ENCODE data around the gene ZNF335.

DNA sequence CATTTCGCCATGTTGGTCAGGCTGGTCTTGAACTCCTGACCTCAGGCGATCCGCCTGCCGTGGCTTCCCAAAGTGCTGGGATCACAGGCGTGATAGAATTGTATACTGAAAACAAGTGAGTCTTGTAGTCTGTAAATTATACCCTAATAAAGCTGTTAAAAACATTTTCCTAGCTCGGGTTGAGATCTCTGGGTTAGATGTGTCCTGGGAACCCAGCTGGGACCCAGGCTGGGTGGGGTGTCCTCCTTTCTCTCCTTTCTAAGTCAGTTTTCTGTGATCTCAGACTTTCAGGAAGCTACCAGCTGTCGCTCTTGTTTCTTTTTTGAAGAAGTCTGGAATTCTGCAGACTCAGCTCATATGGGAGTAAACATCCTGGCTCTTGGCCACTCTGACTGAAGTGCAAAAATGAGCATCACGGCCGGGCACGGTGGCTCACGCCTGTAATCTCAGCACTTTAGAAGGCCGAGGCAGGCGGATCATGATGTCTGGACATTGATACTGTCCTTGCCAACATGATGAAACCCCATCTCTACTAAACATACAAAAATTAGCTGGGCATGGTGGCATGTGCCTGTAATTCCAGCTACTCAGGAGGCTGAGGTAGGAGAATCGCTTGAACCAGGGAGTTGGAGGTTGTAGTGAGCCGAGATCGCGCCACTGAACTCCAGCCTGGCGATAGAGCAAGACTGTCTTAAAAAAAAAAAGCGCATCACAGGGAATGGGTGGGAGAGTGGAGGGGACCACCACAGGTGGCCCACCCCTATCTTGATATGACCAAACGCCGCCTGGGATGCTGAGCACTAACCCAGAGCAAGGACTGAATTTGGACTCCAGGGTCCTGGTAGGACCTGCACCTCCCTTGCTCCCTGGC is 47.4 kb downstream of the ZNF335 start:
- TF ChIP-seq PATZ1 (CRISPR knock-in tag; IDR thresholded peaks at IDR 0.05; ENCODE audit: borderline replicate concordance) (no peak), CREB5 (CRISPR knock-in tag; IDR thresholded peaks at IDR 0.05; ENCODE audit: low read depth) (no peak)
- TF ChIP-seq, protein P1, sequence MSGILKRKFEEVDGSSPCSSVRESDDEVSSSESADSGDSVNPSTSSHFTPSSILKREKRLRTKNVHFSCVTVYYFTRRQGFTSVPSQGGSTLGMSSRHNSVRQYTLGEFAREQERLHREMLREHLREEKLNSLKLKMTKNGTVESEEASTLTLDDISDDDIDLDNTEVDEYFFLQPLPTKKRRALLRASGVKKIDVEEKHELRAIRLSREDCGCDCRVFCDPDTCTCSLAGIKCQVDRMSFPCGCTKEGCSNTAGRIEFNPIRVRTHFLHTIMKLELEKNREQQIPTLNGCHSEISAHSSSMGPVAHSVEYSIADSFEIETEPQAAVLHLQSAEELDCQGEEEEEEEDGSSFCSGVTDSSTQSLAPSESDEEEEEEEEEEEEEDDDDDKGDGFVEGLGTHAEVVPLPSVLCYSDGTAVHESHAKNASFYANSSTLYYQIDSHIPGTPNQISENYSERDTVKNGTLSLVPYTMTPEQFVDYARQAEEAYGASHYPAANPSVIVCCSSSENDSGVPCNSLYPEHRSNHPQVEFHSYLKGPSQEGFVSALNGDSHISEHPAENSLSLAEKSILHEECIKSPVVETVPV (CRISPR knock-in tag; IDR thresholded peaks at IDR 0.05), result no peak
